SKM-1 (cell line): Measurements from ENCODE around the gene TNFAIP1.
"Not testable (repeated sequence)": the region's sequence is repeated elsewhere in the genome, so short reads cannot be mapped to it uniquely, and the experiment has no call there.

Experiments
- DNase-seq: peaks from one replicate; lab custom pipeline; 2025; ENCODE audit not compliant: unreplicated experiment; lab: John Stamatoyannopoulos, UW

Gene TNFAIP1

DNA sequence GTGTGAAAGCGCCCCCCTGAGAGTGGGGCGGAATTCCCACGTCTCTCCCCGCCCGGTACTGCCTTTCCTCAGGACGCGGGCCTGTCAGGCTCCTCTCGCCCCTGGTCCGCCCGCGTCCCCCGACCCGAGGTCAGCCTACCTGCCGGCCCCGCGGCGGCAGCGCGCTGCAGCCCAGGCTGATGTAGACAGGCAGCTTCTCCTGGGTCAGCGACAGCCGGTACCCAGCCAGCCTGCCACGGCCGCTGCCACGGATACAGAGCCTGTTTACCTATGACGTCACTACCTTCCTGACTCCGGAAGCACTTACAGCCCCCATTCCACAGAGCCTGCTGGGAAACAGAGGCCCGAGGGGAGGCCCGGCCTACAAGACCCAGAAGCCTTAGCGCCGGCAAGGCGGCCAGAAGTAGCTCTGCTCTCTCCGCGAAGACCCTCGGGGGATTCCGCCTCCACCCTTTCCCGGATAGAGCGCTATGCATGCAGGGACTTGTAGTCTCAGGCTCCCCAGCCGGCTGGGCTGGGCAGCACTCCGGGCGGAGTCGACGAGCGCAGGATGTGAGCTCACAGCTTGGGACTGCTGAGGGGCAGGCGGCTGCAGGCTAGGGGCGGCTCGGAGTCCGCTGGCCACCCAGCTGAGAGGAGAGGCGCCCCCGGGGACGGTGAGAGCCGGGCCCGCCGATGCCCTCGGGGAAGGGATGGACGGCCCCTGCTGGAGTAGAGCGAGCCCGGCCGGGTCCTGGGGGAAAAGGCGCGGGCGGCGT lies at the start of gene TNFAIP1, which contains the start of gene IFT20:
TSS of gene TNFAIP1 (plus strand) at position 561 of the 758 bp plus-strand sequence. CDS start 3,761 bp downstream, outside the sequence.
TSS of gene IFT20 (minus strand) at position 272 of the 758 bp plus-strand sequence. CDS start 3,487 bp downstream, outside the sequence.
- DNase-seq: peak; percentile 96

DNA sequence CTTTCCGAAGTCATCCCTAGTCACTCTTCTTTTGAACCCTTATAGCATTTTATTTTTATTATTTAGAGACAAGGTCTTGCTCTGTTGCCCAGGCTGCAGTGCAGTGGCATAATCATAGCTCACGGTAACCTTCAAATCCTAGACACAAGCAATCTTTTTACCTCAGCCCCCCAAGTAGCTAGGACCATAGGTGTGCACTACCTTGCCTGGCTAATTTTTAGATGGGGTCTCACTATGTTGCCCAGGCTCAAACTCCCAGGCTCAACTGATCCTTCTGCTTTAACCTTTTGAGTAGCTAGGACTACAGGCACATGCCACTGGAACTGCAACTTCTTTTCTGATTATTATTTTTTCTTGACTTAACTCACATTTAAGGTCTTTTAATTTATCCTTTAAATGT lies 49.6 kb upstream of the TNFAIP1 start:
- no peak for DNase-seq

DNA sequence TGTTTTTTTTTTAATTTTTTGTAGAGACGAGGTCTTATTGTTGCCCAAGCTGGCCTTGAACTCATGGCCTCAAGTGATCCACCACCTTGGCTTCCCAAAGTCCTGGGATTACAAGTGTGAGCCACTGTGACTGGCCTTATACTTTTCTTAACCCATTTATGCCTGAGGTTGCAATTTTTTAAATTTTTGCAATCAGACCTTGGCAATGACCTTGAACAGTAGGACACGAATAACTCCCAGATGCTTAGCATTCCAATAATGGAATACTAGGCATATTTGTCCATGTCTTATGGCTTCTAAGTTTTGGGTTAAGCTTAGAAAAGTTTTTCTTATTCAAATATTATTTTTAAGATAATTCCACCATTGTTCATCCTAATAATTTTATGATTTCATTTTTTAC lies 44.9 kb upstream of the TNFAIP1 start:
- DNase-seq: no peak

GRCh38 chr17:28291780-28292330 lies 43.7 kb upstream of the TNFAIP1 start:
- DNase-seq: no peak

GRCh38 chr17:28292878-28293277 lies 42.7 kb upstream of the TNFAIP1 start:
- DNase-seq: not testable (repeated sequence)

DNA sequence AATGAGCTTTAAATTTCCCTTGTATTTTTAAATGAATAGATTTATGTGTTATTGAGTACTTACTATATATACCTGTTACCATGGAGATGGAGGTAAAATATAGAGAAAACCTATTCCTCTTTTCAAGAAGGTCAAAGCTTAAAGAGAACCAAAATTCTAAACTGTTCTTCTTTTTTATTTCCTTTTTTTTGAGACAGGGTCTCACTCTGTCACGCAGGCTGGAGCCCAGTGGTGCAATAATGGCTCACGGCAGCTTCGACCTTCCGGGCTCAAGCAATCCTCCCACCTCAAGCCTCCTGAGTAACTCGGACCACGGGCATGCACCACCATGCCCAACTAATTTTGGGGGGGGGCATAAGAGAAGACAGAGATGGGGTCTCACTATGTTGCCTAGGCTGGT lies 41.6 kb upstream of the TNFAIP1 start:
- peak; percentile 81 for DNase-seq

DNA sequence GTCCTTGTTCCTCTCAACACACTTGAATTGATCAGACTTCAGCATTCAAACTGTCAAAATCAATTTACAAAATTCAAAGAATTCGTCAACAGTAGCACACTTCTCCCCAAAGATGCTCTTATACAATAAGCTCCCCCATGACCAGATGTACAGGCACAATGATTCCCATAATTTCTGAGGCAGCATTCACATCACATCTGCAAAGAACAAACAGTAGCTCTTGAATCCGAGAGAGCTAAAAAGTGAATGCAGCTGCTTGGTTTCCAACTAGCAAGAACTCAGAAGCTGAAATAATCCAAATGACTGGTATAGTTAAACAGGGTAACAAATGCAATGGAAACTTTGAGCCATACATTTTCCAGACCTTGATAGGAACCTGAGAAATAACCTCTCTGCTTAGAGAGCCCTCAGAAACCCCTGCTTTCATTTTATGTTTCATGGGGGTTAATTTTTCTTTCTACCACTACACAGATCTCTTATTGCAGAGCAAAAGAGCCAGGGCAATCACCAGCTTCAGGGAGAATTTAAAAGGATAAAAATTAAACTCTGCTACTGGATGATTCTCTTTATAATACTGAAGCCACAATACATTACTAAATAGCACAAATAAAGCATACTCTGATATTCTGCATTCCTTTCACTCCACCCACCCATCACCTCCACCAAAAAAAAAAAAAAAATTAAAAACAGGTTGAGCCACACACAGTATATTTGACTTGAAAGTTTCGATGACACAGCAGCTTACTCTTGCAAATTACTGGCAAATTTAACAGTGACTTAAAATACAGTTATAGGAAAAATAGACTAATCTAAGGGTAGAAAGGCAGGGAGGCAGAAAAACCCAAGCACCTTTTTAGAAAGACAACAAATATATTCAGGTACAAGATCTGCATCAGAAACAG lies 39.6 kb upstream of the TNFAIP1 start:
- DNase-seq: no peak

- DNase-seq: no peak
Measured at GRCh38 chr17:28298449-28298848, 37.1 kb upstream of the TNFAIP1 start.

- no peak for DNase-seq
Measured at GRCh38 chr17:28306954-28307401, 28.6 kb upstream of the TNFAIP1 start.

DNA sequence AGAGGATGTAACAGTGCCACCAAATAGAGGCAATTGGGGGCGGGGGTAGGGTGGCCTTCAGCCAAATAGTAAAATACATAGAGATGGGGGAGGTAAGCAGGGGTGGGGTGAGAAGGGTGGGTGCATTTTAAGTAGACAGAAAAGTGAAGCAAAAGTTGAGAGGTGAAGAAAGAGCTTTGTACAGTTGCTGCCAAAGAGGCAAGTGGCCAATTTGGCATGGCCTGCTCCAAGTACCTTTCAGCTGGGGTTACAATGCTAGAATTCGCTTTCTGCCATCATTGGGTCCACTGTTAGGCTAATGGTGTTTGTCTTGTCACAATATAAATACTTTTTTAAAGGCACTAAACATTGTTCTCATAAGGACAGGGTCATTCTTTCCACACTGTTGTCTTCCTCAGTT lies 21.7 kb upstream of the TNFAIP1 start:
- no peak for DNase-seq

- DNase-seq: no peak
Measured at GRCh38 chr17:28315846-28316705, 19.5 kb upstream of the TNFAIP1 start.

DNA sequence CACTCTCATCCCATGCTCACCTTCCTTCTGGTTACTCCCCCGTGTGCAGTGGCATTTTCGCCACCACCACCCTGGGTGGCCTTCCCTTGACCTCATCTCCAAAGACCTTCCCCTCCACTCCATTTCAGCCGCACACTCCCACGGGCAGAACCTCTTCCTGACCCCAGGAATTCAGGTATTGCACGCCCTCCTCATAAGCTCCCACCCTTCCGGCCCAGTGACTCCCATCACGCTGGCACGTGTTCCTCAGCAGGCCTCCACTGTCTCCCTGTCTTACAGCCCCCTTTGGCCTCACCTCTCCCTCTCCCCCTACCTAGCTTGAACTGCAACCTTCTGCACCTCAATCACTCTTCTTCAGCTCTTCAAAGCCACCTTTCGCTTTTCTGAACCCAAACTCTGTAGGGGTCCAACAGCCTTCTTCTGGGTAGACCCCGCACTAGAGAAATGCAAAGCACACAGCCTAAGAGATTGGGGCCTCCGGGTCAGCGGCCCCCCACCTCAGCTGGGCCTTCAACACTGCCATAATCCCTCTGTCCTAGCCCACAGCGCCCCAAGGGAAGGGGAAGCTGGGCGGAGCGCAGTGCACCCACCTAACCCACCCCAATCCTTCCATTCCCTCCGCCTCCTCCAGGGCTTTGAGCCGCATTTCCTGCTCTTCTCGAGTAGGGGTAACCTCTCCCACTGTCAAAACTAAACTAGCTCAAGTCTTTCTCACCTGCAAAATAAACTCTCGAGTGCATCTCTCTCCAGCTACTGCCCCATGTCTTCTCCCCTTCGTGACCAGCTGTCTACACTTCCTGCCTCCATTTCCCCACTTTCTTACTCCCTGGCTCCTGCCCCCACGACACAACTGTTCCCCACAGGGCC lies 18.2 kb upstream of the TNFAIP1 start:
- DNase-seq: no peak

DNA sequence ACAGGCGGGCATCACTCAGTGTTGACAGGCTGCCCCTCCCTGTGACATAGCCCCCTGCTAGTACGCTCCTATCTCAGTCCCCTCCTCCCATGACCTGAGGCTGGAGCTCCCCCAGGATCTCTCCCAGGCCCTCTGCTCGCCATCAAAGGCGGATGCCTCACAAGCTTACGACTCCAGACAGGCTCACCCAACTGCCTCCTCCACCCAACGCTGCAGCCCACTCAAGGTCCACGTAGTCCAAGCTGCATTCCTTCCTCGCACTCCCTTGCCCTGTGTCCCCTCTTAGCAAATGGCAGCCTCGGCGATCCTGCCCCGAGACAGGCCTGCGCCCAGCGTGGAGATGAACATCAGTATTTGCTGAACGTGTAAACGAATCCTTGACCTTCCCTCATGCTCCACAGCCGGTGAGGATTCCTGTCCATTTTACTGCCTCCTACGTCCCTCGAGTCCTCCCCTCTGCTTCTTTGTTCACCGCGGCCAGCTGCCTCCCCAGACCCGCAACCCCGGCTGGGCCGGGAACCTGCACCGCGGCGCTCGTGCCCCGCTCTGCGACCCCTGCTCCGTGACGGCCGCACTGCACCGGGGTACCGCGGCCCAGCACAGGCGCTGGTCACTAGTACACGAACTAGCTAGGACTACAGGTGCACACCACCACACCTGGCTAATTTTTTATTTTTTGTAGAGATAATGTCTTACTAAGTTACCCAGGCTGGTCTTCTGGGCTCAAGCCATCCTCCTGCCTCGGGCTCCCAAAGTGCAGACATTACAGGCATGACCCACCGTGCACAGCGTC lies 17.4 kb upstream of the TNFAIP1 start:
- DNase-seq: no peak

GRCh38 chr17:28318759-28319597 lies 16.6 kb upstream of the TNFAIP1 start, which contains the start of gene TMEM97:
TSS of gene TMEM97 (plus strand) at chr17:28319200. CDS start at chr17:28319240, 40 bp downstream.
- DNase-seq: peak; percentile 95

DNA sequence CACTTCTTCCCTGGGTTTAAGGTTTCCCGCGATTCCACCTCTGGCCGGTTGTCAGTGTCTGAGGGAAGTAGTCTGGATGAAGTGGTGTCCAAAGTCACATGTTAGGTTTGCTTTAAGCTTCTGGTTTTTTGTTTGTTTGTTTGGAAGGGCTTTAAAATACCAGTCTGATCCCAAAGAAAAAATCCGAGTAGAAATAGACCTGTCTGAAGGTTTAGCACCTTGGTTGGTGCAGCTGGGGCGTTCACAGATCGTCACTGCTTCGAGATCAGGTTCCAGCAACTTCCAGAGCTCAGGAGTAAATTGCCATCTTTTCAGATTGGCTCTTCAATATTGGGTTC lies 16.0 kb upstream of the TNFAIP1 start:
- no peak for DNase-seq

- DNase-seq: no peak
Measured at GRCh38 chr17:28320215-28321061, 15.1 kb upstream of the TNFAIP1 start.

DNA sequence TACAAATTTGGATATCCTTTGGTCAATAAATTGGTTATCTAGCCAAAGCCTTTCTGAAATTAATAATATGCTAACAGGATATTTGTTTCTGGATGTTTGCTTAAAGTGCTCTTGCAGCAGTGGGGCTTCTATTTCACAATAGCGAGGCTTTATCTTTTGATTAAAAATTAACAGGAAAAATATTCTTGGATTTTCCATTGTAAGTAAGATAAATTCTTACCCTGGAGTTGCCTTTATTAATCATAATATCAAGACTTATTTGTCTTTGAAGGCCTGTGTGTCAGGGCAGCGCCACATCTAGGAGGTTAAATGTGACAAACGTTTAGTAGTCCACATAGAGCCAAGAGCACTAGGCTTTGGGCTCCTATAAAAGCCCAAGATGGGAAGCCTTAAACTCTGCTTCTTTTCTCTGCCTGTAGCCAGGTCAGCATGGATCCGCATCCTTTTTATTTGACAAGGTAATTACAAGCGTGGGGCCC lies 11.3 kb upstream of the TNFAIP1 start:
- no peak for DNase-seq
